ENCODE data around the gene CLTA.

The CLTA gene, protein sequence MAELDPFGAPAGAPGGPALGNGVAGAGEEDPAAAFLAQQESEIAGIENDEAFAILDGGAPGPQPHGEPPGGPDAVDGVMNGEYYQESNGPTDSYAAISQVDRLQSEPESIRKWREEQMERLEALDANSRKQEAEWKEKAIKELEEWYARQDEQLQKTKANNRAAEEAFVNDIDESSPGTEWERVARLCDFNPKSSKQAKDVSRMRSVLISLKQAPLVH

DNA sequence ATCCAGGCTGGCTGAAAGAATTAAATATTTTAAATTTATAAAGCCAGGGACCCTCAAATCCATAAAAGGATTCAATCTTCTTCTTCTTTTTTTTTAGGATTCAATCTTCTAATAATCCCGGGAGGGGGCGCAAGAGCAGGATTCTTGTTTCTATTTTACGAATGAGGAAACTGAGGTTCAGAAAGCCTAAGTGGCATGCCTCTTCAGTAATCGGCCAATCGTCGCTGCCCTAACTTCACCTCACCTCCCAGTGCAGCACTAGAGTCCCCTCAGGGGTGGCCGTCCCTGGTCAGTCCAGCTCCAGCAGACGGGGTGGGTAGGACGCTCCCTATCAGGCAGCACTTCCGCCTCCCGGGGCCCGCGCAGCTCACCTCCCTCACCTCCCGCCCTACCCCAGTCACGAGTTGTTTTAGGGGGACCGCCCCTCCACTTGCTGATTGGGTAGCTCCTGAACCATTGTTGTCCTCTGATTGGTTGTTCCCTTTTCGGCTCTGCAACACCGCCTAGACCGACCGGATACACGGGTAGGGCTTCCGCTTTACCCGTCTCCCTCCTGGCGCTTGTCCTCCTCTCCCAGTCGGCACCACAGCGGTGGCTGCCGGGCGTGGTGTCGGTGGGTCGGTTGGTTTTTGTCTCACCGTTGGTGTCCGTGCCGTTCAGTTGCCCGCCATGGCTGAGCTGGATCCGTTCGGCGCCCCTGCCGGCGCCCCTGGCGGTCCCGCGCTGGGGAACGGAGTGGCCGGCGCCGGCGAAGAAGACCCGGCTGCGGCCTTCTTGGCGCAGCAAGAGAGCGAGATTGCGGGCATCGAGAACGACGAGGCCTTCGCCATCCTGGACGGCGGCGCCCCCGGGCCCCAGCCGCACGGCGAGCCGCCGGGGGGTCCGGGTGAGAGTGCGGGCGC is at the start of gene CLTA:
Gene CLTA (plus strand): TSS at position 534 of the 902 bp plus-strand sequence. CDS start 136 bp downstream, at position 670.
- peak; percentile 99 for DNase-seq

- no peak for DNase-seq
Observed at GRCh38 chr9:36141288-36141687, 49.4 kb upstream of the CLTA start.

- no peak for DNase-seq
Observed at GRCh38 chr9:36141761-36142160, 49.0 kb upstream of the CLTA start.

DNA sequence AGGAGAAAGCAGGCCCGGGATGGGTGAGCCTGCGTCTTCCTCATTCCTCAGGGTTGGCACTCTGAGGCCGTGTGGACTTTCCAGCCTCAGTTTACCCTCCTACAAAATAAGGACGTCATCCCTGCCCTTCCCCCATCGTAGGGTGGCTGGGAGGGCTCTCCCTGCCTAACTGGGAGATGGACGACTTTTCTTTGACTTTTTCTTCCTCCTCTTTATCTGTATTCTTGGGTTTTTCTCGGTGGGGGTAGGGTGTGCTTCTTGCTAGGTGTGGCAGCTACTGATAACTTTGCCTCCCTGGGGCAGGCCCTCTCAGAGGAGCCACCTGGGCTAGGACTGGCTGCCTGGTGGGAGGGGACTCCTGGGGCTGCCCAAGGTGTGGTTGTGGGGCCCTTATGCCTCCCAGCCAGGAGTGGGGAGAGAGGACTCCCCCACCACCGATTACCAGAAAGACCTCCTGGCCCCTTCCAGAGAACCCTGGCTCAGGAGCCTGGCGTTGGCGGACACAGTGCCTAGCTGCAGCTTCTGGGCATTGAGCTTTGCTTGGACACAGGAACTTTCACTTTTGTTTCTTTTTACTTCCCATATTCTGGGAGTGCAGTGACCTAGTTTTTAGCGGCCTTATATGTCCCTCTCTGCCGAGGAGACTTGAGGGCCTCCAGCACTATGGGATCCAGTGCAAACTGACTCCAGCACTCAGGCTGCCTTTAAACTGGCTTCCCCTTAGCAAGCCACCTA is 48.0 kb upstream of the CLTA start:
- DNase-seq, result peak; percentile 89

- DNase-seq, result peak; percentile 36
Observed at GRCh38 chr9:36143245-36143641, 47.5 kb upstream of the CLTA start.

GRCh38 chr9:36144309-36145232 is 46.1 kb upstream of the CLTA start:
- DNase-seq, result no peak

GRCh38 chr9:36145970-36146369 is 44.8 kb upstream of the CLTA start:
- no peak for DNase-seq

DNA sequence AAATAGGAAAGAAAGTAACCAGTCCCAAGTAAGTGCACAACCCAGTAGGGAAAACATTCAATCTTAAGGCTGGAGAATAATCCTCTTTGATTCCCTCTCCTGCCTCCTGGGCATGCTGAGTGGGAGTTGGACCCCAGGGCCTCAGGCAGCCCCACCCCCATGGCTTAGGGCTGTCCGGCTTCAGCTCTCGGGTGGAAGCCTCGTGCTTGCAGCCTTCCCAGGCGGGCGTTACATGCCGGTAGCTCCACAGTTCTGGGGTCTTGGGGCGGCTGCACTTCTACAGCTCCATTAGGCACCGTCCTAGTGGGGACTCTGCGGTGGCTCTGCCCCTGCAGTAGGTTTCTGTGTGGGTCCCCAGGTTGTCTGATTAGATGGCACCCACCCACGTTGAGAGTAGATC is 44.1 kb upstream of the CLTA start:
- no peak for DNase-seq

DNA sequence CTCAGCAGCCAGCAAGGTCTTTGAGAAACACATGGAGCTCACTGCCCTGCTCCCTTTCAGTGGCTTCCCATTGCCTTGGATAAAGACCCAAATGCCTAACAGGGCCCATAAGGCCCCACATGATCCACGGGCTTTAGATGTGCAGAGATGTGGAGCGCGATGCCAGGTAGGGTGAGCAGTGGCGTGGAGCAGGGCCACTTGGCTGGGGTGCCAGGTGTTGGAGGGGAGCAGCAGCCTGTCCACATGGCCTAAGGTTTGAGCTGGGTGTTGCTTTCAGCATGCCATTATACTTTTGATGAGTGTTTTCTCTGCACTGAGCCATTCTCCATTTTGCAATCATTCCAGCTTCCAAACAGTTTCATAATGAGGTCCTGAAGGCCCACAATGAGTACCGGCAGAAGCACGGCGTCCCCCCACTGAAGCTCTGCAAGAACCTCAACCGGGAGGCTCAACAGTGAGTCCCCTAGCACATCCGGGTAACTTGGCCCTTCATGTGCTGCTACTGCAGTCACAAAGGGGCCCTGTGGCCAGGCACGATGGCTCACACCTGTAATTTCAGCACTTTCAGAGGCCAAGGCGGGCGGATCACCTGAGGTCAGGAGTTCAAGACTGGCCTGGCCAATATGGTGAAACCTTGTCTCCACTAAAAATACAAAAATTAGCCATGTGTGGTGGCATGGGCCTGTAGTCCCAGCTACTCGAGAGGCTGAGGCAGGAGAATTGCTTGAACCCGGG is 43.1 kb upstream of the CLTA start:
- no peak for DNase-seq

DNA sequence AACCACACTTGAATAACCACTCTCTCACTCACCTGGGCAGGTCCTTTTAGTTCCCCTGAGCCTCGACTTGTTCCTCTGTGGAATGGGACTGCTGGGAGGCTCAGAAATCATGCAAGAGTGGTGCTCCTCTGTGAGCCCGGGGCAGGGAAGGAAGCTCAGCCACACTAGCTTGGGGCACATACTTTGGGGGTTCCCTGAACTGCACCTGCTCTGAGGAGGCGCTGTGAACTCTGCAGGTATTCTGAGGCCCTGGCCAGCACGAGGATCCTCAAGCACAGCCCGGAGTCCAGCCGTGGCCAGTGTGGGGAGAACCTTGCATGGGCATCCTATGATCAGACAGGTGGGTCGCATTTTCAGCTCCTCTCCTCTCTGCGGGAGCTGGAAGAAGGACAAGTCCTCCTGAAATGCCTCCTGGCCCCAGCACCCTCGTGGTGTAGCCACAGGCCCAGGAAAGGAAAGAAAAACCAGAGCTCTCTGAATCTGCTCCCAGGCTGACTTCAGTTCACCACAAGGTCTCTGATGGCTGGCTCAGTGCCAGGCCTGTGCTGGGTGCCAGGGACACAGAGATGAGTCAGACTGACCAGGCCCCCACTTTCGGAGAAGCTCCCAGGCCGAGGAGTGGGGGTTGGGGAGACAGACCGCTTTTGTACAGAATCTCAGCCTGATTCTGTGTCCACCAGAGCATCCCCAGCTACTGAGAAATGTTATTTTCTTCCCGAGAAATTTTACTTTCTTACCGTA is 42.2 kb upstream of the CLTA start:
- DNase-seq, result peak; percentile 94

DNA sequence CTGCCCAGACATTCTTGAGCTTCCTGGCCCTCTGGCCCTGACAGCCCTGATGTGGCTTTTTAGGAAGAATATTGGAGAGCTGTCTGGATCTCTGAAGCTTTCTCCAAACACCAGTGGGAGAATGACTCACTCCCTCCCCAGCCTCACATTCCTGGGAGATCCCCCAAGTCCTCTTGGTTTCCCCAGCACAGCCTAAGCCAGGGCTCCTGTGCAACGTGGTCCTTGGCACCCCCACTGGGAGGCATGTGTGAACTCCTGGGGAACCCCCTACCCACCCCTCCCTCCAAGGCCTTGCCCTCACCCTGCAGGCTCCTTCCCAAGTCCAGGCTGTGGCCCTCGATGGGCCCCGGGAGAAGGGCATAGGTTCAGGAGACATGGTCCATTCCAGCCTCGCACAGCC is 41.5 kb upstream of the CLTA start:
- no peak for DNase-seq

DNA sequence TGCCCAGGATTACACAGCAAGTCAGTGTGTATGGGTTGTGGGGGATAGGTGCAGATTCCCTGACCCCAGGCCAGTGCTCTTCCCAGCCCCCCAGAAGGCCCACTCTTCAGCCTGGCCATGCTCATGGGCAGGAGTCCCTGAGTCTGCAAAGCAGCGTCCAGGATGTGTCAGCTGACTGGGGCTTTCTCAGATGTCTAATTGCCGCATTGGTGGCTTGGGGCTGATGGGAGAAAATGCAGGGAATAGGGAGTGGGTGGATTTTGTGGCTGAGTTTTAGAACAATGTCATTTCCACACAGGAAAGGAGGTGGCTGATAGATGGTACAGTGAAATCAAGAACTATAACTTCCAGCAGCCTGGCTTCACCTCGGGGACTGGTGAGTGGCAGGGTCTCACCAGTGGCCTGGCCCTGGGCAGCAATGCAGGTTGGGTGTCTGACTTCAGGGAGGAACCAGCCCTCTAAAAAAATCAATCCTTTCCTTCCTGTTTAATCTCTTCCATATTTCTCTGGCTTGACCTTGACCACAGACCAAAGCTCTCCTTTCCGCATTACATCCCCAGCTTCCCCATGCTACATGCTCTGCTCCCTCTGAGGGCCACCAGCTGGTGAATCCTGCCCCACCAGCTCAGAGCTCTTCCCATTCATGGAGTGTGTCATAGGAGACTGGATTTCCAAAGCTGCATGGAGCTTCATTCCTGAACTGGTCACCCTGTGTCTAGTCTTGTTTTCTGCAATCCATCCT is 40.0 kb upstream of the CLTA start:
- DNase-seq, result peak; percentile 78

DNA sequence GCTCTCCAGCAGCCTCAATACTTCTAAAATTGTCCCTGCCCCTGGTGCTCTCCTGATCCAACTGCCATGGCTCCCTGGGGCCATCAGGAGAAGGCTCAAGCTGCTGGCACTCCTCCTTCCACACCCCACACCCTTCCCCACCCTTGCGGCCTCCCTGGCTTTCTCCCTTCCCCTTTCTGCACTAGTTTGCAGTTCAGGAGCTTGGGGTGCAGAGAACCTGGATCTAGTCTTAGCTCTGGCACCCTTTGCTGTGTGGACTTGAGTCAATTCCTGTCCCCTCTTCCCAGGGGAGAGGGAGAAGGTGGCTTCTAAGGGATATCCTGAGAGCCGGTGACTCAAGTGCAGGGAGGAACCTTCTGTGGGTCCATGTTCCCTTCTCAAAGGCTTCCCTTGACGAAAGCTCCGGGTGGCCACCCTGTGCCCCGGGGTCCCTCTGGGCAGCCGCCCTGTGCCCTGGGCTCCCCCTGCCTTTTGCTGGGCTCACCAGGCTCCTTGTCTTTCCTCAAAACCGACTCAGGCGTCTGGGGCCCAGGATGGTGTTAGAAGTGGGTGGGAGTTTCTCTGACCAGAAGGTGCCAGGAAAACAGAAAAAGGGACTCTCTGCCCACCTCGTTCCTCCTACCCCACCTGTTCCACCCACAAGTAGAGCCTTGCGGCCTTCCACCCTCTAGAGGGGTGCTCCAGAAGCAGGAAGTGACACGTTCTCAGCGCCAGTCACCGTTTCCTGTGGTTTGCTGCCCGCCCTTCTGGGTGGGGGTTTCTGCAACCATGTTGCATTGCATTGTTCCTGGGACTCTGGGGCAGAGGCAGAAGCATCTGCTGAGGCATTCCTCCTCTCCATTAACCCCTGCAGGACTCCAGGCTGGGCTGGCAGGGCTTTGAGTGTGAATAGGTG is 39.2 kb upstream of the CLTA start:
- DNase-seq, result peak; percentile 92

- no peak for DNase-seq
Observed at GRCh38 chr9:36152741-36153438, 37.8 kb upstream of the CLTA start.

- peak; percentile 56 for DNase-seq
Observed at GRCh38 chr9:36153746-36154145, 37.0 kb upstream of the CLTA start.

DNA sequence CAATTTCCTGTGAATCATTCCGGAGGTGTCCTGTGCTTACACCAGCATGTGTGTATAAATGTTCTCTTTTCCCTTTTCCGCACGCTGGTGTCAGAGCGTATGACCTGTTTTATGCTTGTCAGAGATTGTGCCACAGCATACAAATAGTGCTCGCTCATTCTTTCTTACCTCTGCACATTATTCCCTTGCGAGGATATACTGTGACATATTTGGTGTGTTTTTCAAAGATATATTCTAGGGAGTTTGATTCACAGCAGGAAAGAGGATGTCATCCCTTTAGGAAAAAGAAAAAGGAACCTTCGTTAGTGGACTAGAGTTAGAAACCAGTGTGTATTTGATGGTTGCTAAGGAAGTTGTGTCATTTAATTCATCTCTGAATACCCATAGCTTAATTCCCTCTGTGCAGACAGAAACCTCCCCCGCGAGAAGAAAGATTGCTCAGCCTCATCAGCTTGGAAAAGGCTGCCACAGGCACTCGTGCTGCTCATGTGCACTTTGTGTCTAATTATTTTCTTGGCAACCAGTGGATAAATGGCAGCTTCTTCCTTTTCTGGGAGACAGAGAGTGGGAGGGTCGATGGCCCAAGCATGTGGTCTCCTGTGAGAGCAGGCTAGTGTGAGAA is 36.3 kb upstream of the CLTA start:
- DNase-seq, result peak; percentile 97

DNA sequence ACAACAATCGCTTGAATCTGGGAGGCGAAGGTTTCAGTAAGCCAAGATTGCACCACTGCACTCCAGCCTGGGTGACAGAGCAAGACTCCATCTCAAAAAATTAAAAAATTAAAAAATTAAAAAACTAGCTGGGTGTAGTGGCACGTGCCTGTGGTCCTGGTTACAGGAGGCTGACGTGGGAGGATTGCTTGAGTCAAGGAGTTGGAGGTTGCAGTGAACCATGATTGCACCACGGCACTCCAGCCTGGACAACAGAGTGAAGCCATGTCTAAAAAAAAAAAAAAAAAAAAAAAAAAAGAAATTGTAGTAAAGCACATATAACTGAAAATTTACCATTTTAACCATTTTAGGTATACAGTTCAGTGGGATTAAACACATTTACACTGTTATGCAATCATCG is 34.6 kb upstream of the CLTA start:
- DNase-seq, result peak; percentile 44

GRCh38 chr9:36158122-36158521 is 32.6 kb upstream of the CLTA start:
- DNase-seq, result peak; percentile 64

All from inflammatory macrophage treated with lipopolysaccharide for 4 hours (primary cell).